HCT116 (cell line): Measurements from ENCODE around the gene ZBTB7C. TPM values are rescaled to one million over a fixed set of nuclear protein-coding genes. Genes with fewer than 3 reads are reported as not detected.

Source experiments
- ATAC-seq: fragments of 200-7000 bp; cut with Tn5 transposase; 2 replicates; pipeline ENCODE4 v1.9.1; 2020; ENCODE audit warnings: mild to moderate bottlenecking, moderate library complexity
- BruUV-seq: library from RNA; stranded (reverse); fragments of 400-500 nt; replicated peaks from 2 replicates; lab custom pipeline; 2021; lab: Mats Ljungman, UMichigan
- CTCF ChIA-PET: fragments of 300-600 bp; sonication (Branson Sonifier 250); formaldehyde crosslinking; loops from one replicate; lab custom pipeline; 2021; ENCODE audit warnings: antibody characterized with exemption; lab: Charles Lee
- POLR2A ChIA-PET: fragments of 300-600, 350-600 bp; sonication (Branson Sonifier 250); formaldehyde crosslinking; loops from one replicate; lab custom pipeline; 2021; ENCODE audit warnings: antibody characterized with exemption; lab: Charles Lee
- RAD21 ChIA-PET, 2 experiments: fragments of 300-600 bp; sonication (Branson Sonifier 250); formaldehyde crosslinking; loops; one replicate each; lab custom pipeline; 2023; ENCODE audit warnings: low total read pairs in 2 of 2; ENCODE audit not compliant: uncharacterized antibody in 2 of 2, unreplicated experiment in 2 of 2, low non-redundant PET in 1 of 2; lab: Charles Lee
- DNase-seq: peaks from one replicate; pipeline ENCODE4 v3.0.0-alpha.2; 2010; ENCODE audit warnings: low read depth, low spot score
- H2AFZ ChIP-seq: fragments of 200-600 bp; shearing (Covaris generic), sonication (generic); 2 replicates; pipeline ENCODE4 v1.6.1; 2017; ENCODE audit warnings: low read depth, mixed run types, mixed read lengths, antibody characterized with exemption, low read length; ENCODE audit not compliant: poor library complexity, severe bottlenecking
- H3K27ac ChIP-seq: 2 replicates; pipeline ENCODE4 v1.5.1; 2012; ENCODE audit warnings: low read depth, low read length
- H3K27me3 ChIP-seq: fragments of 200-600 bp; sonication (generic); 2 replicates; pipeline ENCODE4 v1.6.1; 2016; ENCODE audit warnings: mixed run types, low read length, mixed read lengths; ENCODE audit not compliant: insufficient read depth
- H3K36me3 ChIP-seq, 2 experiments: fragments of 200-500 bp in 1 of 2; fragments of 200-600 bp in 1 of 2; sonication (Bioruptor generic) in 1 of 2; sonication (generic) in 1 of 2; 2 replicates each; pipeline versions ENCODE4 v1.5.1 to v1.6.1; 2014 to 2016; ENCODE audit warnings: low read length in 2 of 2, inconsistent platforms in 1 of 2, mixed read lengths in 1 of 2, mixed run types in 1 of 2; ENCODE audit not compliant: insufficient read depth in 2 of 2, control insufficient read depth in 1 of 2
- H3K4me1 ChIP-seq, 2 experiments: fragments of 200-600 bp in 1 of 2; sonication (generic) in 1 of 2; 2 replicates each; pipeline versions ENCODE4 v1.5.1 to v1.6.1; 2012 to 2017; ENCODE audit warnings: low read length in 2 of 2, inconsistent platforms in 1 of 2, mild to moderate bottlenecking in 1 of 2, mixed read lengths in 1 of 2, mixed run types in 1 of 2, moderate library complexity in 1 of 2; ENCODE audit not compliant: insufficient read depth in 2 of 2, control insufficient read depth in 1 of 2
- H3K4me2 ChIP-seq: fragments of 200-600 bp; sonication (generic); 2 replicates; pipeline ENCODE4 v1.6.1; 2017; ENCODE audit warnings: mixed run types, low read length, mixed read lengths
- H3K4me3 ChIP-seq, 2 experiments: fragments of 200-600 bp in 1 of 2; sonication (generic) in 1 of 2; replicated peaks in 1 of 2; 2 replicates each; pipeline ENCODE4 v1.5.1; 2011 to 2016; ENCODE audit warnings: low read length in 2 of 2, control low read depth in 1 of 2, low read depth in 1 of 2, mild to moderate bottlenecking in 1 of 2, mixed read lengths in 1 of 2, mixed run types in 1 of 2
- H3K79me2 ChIP-seq: fragments of 200-600 bp; sonication (generic); 2 replicates; pipeline ENCODE4 v1.6.1; 2017; ENCODE audit warnings: mild to moderate bottlenecking, mixed run types, low read length, moderate library complexity, mixed read lengths; ENCODE audit not compliant: insufficient read depth
- H3K9ac ChIP-seq: fragments of 200-600 bp; sonication (generic); 2 replicates; pipeline ENCODE4 v1.6.1; 2016; ENCODE audit warnings: low read length, mixed read lengths
- H3K9me2 ChIP-seq: fragments of 200-600 bp; sonication (generic), shearing (Covaris generic); 2 replicates; pipeline ENCODE4 v1.6.1; 2017; ENCODE audit warnings: mixed run types, mild to moderate bottlenecking, moderate library complexity; ENCODE audit not compliant: insufficient read depth
- H3K9me3 ChIP-seq, 2 experiments: fragments of 200-500 bp in 1 of 2; fragments of 200-600 bp in 1 of 2; sonication (Bioruptor generic) in 1 of 2; sonication (generic) in 1 of 2; 2 replicates each; pipeline ENCODE4 v1.6.1; 2014 to 2017; ENCODE audit warnings: low read length in 2 of 2, mixed read lengths in 2 of 2, inconsistent platforms in 1 of 2, low read depth in 1 of 2, mild to moderate bottlenecking in 1 of 2, mixed run types in 1 of 2, moderate library complexity in 1 of 2; ENCODE audit not compliant: control insufficient read depth in 1 of 2, insufficient read depth in 1 of 2
- H4K20me1 ChIP-seq: fragments of 200-600 bp; sonication (generic), shearing (Covaris generic); 2 replicates; pipeline ENCODE4 v1.6.1; 2017; ENCODE audit warnings: mixed run types, mild to moderate bottlenecking, moderate library complexity; ENCODE audit not compliant: insufficient read depth
- ATF3 ChIP-seq: IDR thresholded peaks from 2 replicates; pipeline ENCODE4 v1.6.1; 2012
- CBX3 ChIP-seq: IDR thresholded peaks from 2 replicates; pipeline ENCODE4 v1.6.1; 2012; ENCODE audit warnings: low read depth
- CTCF ChIP-seq, 3 experiments: fragments of 200-600 bp in 1 of 3; sonication (generic) in 1 of 3; IDR thresholded peaks in 2 of 3; conservative IDR thresholded peaks in 1 of 3; 2 replicates each; pipeline ENCODE4 v1.5.1; 2012 to 2017; ENCODE audit warnings: low read depth in 2 of 3, low read length in 2 of 3, antibody characterized with exemption in 1 of 3, borderline replicate concordance in 1 of 3, control low read depth in 1 of 3, mild to moderate bottlenecking in 1 of 3, mixed read lengths in 1 of 3, mixed run types in 1 of 3, moderate library complexity in 1 of 3; ENCODE audit not compliant: insufficient read depth in 1 of 3
- EGR1 ChIP-seq: IDR thresholded peaks from 2 replicates; pipeline ENCODE4 v1.6.1; 2012; ENCODE audit warnings: low read depth
- ELF1 ChIP-seq: IDR thresholded peaks from 2 replicates; pipeline ENCODE4 v1.6.1; 2012; ENCODE audit warnings: low read depth, borderline replicate concordance
- EZH2 ChIP-seq: fragments of 200-600 bp; sonication (generic); IDR thresholded peaks from 2 replicates; pipeline ENCODE4 v1.6.1; 2017; ENCODE audit warnings: antibody characterized with exemption, mixed run types
- EZH2phosphoT487 ChIP-seq: fragments of 200-600 bp; IDR thresholded peaks from 2 replicates; pipeline ENCODE4 v1.6.1; 2018; ENCODE audit warnings: antibody characterized with exemption, borderline replicate concordance
- FOSL1 ChIP-seq: IDR thresholded peaks from 2 replicates; pipeline ENCODE4 v1.6.1; 2012; ENCODE audit warnings: low read depth
- POLR2A ChIP-seq: IDR thresholded peaks from 2 replicates; pipeline ENCODE4 v1.7.0; 2011; ENCODE audit warnings: borderline replicate concordance; ENCODE audit not compliant: insufficient read depth, insufficient read length; ENCODE audit errors: extremely low read depth
- POLR2AphosphoS5 ChIP-seq: IDR thresholded peaks from 2 replicates; pipeline ENCODE4 v1.6.1; 2011; ENCODE audit warnings: mild to moderate bottlenecking, low read depth, low read length, moderate library complexity
- RAD21 ChIP-seq: IDR thresholded peaks from 2 replicates; pipeline ENCODE4 v1.6.1; 2012; ENCODE audit warnings: low read depth, mild to moderate bottlenecking
- REST ChIP-seq: IDR thresholded peaks from 2 replicates; pipeline ENCODE4 v1.6.1; 2012; ENCODE audit warnings: low read depth
- SP1 ChIP-seq: IDR thresholded peaks from 2 replicates; pipeline ENCODE4 v1.6.1; 2012; ENCODE audit warnings: low read depth
- TCF7L2 ChIP-seq: IDR thresholded peaks from 2 replicates; pipeline ENCODE4 v1.7.0; 2011; ENCODE audit warnings: borderline replicate concordance, inconsistent platforms; ENCODE audit not compliant: insufficient read depth, insufficient read length; ENCODE audit errors: extremely low read depth
- YY1 ChIP-seq: IDR thresholded peaks from 2 replicates; pipeline ENCODE4 v1.6.1; 2011; ENCODE audit warnings: low read length, low read depth, moderate library complexity, mild to moderate bottlenecking; ENCODE audit not compliant: insufficient replicate concordance; ENCODE audit errors: extremely low read depth
- ZBTB33 ChIP-seq: IDR thresholded peaks from 2 replicates; pipeline ENCODE4 v1.6.1; 2011; ENCODE audit warnings: mild to moderate bottlenecking, low read length, moderate library complexity; ENCODE audit not compliant: insufficient replicate concordance; ENCODE audit errors: extremely low read depth
- ZFX ChIP-seq: fragments of 450-650 bp; IDR thresholded peaks from 2 replicates; pipeline ENCODE4 v1.6.1; 2017
- ZNF274 ChIP-seq: fragments of 200-500 bp; sonication (Bioruptor generic); IDR thresholded peaks from 2 replicates; pipeline ENCODE4 v1.6.1; 2014; ENCODE audit warnings: mild to moderate bottlenecking, low read depth, low read length, inconsistent platforms
- intact Hi-C: fragments of 100-400 bp; cut with micrococcal nuclease; formaldehyde crosslinking; loops from 2 replicates; pipeline ENCODE4 v1.10.0; 2022
- total RNA-seq: library from RNA; stranded (reverse); gene quantifications from one replicate; pipeline ENCODE4 v1.2.1, GENCODE V29; 2021; ENCODE audit not compliant: unreplicated experiment

Gene ZBTB7C
- total RNA-seq, 1 experiment from 2014 or later, result 0.37 TPM

- no peaks in the 10 kb centered on the region for H4K20me1 ChIP-seq
- TF ChIP-seq EZH2, result no peak
- no peak for TF ChIP-seq CTCF (IDR thresholded peaks at IDR 0.05 in 2 of 3, conservative IDR thresholded peaks at IDR 0.05 in 1 of 3; ENCODE audit: borderline replicate concordance in 1 of 3, insufficient read depth in 1 of 3, low read depth in 2 of 3, low read length in 2 of 3)
- TF ChIP-seq FOSL1, result no peak
- TF ChIP-seq SP1, result no peak
- no peak for TF ChIP-seq REST
- no peak for TF ChIP-seq EZH2phosphoT487
- no peak for TF ChIP-seq ZFX
- no peak for TF ChIP-seq EGR1
- no peak for TF ChIP-seq ZBTB33
- TF ChIP-seq ATF3, result no peak
- no peak for TF ChIP-seq ZNF274
- no peak for TF ChIP-seq YY1
- no peak for TF ChIP-seq CBX3
- no peak for TF ChIP-seq TCF7L2
- no peak for TF ChIP-seq RAD21
- no peak for TF ChIP-seq ELF1
- no peak for TF ChIP-seq POLR2AphosphoS5
- no peak for TF ChIP-seq POLR2A
- intact Hi-C loops, result no loop called here
- no peak overlapping the region for H3K9ac ChIP-seq
- BruUV-seq, result no TSS peak
- H3K4me3 ChIP-seq, result no peak overlapping the region
- H3K27ac ChIP-seq, result no peak overlapping the region
- CTCF ChIA-PET, result no interaction called here
- no peaks in the 10 kb centered on the region for H3K36me3 ChIP-seq
- H3K27me3 ChIP-seq, result peaks cover 4% of the 10 kb centered on the region; the same call in 1 of the 2 replicates
- POLR2A ChIA-PET, result no interaction called here
- peaks cover 4 to 7% of the 10 kb centered on the region in 2 experiments; a peak in 2 of 4 replicates for H3K4me1 ChIP-seq
- H3K4me2 ChIP-seq, result no peak overlapping the region
- no peak for DNase-seq
- H3K9me2 ChIP-seq, result no peaks in the 10 kb centered on the region
- no peak overlapping the region for H2AFZ ChIP-seq
- no peaks in the 10 kb centered on the region for H3K9me3 ChIP-seq
- no peaks in the 10 kb centered on the region for H3K79me2 ChIP-seq
- ATAC-seq, result no peak
- RAD21 ChIA-PET, result no interaction called here
Measured at GRCh38 chr18:48122376-48122775, 286.8 kb downstream of the ZBTB7C start.
